OCI-LY3 (cell line): ENCODE results near the gene KIAA0040.

Source experiments
- EZH2phosphoT487 ChIP-seq: fragments of 200-600 bp; shearing (Covaris generic); IDR thresholded peaks from 2 replicates; pipeline ENCODE4 v1.6.1; 2018; ENCODE audit warnings: antibody characterized with exemption, mixed run types, low read depth
- TF ChIP-seq, protein P1 (sequence below): fragments of 200-600, 300-600 bp; sonication (generic); IDR thresholded peaks from 2 replicates; pipeline ENCODE4 v1.5.1; 2014; ENCODE audit warnings: antibody characterized with exemption, low read length, low read depth

DNA sequence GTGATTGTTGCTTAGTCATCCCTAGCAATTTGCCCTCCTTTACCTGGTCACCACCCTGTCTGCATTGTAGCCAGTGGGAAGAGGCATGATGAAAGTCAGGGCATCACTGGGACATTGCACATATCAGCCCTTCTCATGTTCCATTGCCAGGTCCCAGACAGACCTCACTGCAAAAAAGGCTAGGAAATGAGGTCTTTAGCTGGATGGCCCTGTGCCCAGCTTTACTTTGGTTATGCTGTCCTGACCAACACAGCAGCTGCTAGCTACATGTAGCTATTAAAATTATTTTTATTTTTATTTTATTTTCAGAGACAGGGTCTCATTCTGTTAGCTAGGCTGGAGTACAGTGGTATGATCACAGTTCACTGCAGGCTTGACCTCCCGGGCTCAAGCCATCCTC, 72.1 kb downstream of the KIAA0040 start:
- TF ChIP-seq, protein P1, sequence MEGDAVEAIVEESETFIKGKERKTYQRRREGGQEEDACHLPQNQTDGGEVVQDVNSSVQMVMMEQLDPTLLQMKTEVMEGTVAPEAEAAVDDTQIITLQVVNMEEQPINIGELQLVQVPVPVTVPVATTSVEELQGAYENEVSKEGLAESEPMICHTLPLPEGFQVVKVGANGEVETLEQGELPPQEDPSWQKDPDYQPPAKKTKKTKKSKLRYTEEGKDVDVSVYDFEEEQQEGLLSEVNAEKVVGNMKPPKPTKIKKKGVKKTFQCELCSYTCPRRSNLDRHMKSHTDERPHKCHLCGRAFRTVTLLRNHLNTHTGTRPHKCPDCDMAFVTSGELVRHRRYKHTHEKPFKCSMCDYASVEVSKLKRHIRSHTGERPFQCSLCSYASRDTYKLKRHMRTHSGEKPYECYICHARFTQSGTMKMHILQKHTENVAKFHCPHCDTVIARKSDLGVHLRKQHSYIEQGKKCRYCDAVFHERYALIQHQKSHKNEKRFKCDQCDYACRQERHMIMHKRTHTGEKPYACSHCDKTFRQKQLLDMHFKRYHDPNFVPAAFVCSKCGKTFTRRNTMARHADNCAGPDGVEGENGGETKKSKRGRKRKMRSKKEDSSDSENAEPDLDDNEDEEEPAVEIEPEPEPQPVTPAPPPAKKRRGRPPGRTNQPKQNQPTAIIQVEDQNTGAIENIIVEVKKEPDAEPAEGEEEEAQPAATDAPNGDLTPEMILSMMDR, result no peak
- no peak for TF ChIP-seq EZH2phosphoT487
